HG03196 (cell line): ENCODE measurements around the gene RUNX2.
"Not testable (repeated sequence)": the region's sequence is repeated elsewhere in the genome, so short reads cannot be mapped to it uniquely, and the experiment has no call there.

Experiments
- ATAC-seq: cut with Tn5 transposase; IDR thresholded peaks from one replicate; pipeline ENCODE4 v1.9.1; 2021; ENCODE audit not compliant: unreplicated experiment

The RUNX2 gene

GRCh38 chr6:45545416-45545815 lies 217.3 kb downstream of the RUNX2 start:
- ATAC-seq, result no peak

GRCh38 chr6:45548657-45549515 lies 220.8 kb downstream of the RUNX2 start:
- peak; percentile 91 for ATAC-seq

GRCh38 chr6:45552536-45552935 lies 224.4 kb downstream of the RUNX2 start:
- ATAC-seq, result no peak

GRCh38 chr6:45553730-45554344 lies 225.7 kb downstream of the RUNX2 start:
- ATAC-seq, result no peak

- ATAC-seq, result no peak
Observed at GRCh38 chr6:45554591-45554990, 226.5 kb downstream of the RUNX2 start.

GRCh38 chr6:45555981-45556771 lies 228.0 kb downstream of the RUNX2 start:
- ATAC-seq, result no peak

- ATAC-seq, result no peak
Observed at GRCh38 chr6:45556828-45557227, 228.7 kb downstream of the RUNX2 start.

GRCh38 chr6:45557454-45557853 lies 229.3 kb downstream of the RUNX2 start:
- ATAC-seq, result no peak

- no peak for ATAC-seq
Observed at GRCh38 chr6:45558858-45559257, 230.7 kb downstream of the RUNX2 start.

GRCh38 chr6:45560321-45560820 lies 232.2 kb downstream of the RUNX2 start:
- ATAC-seq, result not testable (repeated sequence)

- no peak for ATAC-seq
Observed at GRCh38 chr6:45562171-45562570, 234.0 kb downstream of the RUNX2 start.

- no peak for ATAC-seq
Observed at GRCh38 chr6:45563041-45563440, 234.9 kb downstream of the RUNX2 start.

GRCh38 chr6:45563844-45564243 lies 235.7 kb downstream of the RUNX2 start:
- no peak for ATAC-seq

- no peak for ATAC-seq
Observed at GRCh38 chr6:45566882-45567281, 238.8 kb downstream of the RUNX2 start.

GRCh38 chr6:45567879-45568278 lies 239.7 kb downstream of the RUNX2 start:
- ATAC-seq, result no peak

- no peak for ATAC-seq
Observed at GRCh38 chr6:45568626-45569025, 240.5 kb downstream of the RUNX2 start.

GRCh38 chr6:45569210-45569945 lies 241.2 kb downstream of the RUNX2 start:
- ATAC-seq, result no peak

- no peak for ATAC-seq
Observed at GRCh38 chr6:45571159-45571558, 243.0 kb downstream of the RUNX2 start.

GRCh38 chr6:45572833-45573232 lies 244.7 kb downstream of the RUNX2 start:
- ATAC-seq, result no peak

GRCh38 chr6:45574014-45574461 lies 245.9 kb downstream of the RUNX2 start:
- no peak for ATAC-seq

- ATAC-seq, result no peak
Observed at GRCh38 chr6:45574885-45575284, 246.8 kb downstream of the RUNX2 start.
